ENCODE measurements around the gene BUD23.
"Not testable (repeated sequence)": the region's sequence is repeated elsewhere in the genome, so short reads cannot be mapped to it uniquely, and the experiment has no call there.

BUD23 gene

DNA sequence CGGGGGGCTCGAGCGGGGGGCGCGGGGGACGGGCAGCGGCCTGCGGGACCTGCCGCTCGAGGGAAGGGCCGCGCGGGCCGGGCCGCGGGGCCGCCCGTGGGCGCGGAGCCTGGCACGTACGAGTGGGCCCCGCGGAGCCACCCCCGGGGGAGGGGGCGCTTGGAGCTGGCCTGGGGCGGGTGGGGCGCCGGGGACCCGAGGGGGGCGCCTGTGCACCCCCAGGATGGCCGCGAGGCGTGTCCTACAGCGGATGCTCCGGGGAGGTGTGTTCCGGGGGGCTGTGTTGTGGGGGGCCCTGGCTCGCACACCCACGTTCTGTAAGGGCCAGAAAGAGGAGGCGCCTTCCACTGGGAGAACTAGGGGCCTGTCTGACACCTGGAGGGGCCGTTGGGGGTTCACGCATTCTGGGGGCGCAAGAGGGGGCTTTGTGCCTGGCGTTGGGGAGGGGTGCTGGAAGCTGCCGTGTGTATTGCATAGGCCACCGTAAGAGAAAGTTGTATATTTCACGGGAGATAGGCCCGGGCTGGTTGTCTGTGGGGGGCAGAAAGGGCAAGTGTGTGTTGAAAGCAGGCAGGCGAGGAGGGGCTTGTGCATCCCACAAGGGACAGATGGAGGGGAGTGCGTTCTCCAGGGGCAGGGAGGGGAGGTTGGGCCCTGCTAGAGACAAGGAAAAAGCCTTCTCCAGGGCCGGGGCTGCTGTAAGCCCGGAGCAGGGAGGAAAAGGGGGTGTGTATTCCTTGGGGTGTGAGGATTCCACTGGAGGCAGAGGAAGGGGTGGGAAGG is 15.1 kb upstream of the BUD23 start:
- DNase-seq: no peak

- no peak for DNase-seq
Measured at GRCh38 chr7:73668886-73669230, 14.5 kb upstream of the BUD23 start.

- no peak for DNase-seq
Measured at GRCh38 chr7:73669288-73669701, 14.1 kb upstream of the BUD23 start.

DNA sequence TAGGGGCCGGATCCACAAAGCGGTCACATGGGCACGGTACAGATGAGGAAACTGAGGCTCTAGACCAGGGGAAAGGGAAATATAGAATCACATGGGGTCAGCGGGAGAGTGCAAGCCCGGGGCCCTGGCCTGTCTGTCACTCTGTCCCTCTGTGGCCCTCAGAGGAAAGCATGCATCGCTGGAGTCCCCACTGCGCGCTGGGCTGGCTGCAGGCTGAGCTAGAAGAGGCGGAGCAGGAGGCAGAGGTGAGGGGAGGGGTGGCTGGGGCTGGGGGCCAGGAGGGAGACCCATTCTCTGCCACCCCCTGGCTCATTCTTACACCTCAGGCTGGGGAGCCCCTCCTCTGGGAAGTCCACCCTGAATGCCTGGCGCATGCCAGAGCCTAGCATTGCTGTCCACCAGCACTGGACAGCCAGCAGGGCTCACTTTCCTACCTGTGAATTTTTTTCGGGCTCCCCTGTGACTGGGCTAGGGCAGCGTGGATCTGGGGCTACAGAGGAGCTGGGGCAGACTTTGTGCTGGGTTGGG is 13.5 kb upstream of the BUD23 start:
- DNase-seq: no peak

- DNase-seq: no peak
Measured at GRCh38 chr7:73671322-73671661, 12.1 kb upstream of the BUD23 start.

- DNase-seq: no peak
Measured at GRCh38 chr7:73671857-73672445, 11.4 kb upstream of the BUD23 start.

GRCh38 chr7:73674468-73675124 is 8.8 kb upstream of the BUD23 start:
- no peak for DNase-seq

DNA sequence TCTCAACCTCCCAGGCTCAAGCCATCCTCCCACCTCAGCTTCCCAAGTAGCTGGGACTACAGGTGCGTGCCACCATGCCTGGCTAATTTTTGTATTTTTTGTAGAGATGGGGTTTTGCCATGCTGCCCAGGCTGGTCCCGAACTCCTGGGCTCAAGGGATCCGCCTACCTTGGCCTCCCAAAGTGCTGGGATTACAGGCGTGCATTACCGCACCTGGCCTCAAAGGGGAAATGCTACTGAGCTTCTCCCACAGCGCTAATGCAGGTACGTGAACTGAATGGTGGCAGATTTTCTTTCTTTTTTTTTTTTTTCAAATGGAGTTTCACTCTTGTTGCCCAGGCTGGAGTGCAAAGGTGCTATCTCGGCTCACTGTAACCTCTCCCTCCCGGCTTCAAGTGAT is 7.3 kb upstream of the BUD23 start:
- DNase-seq: not testable (repeated sequence)

DNA sequence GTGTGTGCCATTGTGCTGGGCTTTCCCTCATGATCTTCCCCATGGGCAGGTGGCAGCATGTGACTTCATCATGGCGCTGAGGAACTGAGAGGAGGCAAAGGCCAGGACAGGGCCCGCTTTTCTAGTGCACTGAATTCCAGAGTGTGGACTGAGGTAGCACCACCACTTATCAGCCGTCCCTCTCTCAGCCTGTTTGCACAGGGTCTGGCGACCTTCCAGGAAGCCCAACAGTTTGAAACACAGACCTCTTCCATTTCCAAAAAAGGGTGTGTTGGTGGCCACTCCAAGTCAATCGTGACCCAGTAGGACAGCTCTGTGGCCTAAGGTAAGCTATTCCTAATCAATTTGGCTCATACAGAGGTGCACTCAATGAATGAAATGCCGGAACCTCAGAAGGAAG is 4.5 kb upstream of the BUD23 start:
- DNase-seq: peak; percentile 46

- no peak for DNase-seq
Measured at GRCh38 chr7:73679709-73680108, 3.7 kb upstream of the BUD23 start.

GRCh38 chr7:73680501-73680900 is 2.9 kb upstream of the BUD23 start:
- no peak for DNase-seq

DNA sequence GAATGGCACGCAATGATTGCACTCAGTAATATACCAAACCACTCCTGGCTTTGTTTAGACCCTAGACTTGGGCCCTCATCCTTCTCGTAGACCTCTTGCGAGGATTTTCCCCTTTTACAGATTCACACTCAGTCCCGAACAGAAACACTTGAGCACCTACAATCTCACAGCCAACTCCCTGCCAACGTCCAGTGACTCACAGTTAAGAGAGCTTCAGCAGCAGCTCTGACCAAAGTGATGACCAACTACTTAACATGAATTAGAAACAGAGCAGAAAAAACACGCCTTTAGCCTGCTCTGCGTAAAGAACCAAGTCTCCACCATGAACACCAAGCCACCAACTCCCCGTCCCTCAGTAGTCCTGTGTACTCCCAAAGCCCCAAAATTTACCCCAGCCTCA is 2.4 kb upstream of the BUD23 start:
- no peak for DNase-seq

GRCh38 chr7:73682745-73683055 is 697 bp upstream of the BUD23 start:
- no peak for DNase-seq

GRCh38 chr7:73683788-73684693 is 644 bp downstream of the BUD23 start:
- peak; percentile 31 for DNase-seq

DNA sequence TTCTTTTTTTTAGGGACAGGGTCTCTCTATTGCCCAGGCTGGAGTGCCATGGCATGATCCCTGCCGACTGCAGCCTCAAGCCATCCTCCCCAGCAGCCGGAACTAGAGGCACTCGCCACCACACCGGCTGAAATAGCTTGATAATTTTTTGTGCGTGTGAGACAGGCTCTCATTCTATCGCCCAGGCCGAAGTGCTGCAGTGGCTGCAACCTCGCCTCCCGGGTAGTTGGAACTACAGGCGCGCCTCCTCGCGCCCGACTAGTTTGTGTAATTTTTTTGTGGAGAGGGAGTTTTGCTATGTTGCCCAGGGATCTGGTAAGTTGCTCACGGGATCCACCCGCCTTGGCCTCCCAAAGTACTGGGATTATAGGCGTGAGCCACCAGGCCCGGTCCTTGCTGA is 1.9 kb downstream of the BUD23 start:
- DNase-seq: no peak

DNA sequence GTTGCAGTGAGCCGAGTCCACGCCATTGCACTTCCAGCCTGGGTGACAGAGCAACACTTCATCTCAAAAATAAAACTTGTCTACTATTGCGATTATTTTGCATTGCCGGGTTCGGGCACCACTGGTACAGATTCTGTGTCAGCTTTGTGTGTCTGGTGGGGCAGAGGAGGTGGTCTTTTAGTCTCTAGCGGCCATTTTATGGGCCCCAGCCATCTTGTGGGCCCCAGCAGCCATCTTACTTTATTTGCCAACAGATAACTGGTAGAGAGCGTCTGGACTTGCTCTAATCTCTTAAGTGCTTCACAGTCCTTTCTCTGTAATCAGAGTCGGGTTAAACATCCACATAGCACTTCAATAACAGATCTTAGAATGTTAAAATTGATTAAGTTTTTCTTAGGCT is 4.9 kb downstream of the BUD23 start:
- no peak for DNase-seq

DNA sequence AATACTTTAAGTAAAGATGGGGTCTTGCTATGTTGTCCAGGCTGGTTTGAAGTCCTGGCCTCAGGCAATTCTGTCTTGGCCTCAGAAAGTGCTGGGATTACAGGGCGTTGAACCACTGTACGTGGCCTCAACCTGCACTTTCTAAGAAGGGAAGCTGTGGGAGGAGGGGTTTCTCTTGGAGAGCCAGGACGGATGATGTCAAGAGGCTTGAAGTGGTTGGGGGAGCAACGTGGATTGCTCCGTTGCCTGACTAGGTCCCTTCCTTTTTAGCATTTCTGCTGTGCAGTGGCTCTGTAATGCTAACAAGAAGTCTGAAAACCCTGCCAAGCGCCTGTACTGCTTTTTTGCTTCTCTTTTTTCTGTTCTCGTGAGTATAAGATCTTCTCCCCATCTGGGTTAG is 7.2 kb downstream of the BUD23 start:
- DNase-seq: no peak

GRCh38 chr7:73696372-73696771 is 13.0 kb downstream of the BUD23 start:
- DNase-seq: no peak

DNA sequence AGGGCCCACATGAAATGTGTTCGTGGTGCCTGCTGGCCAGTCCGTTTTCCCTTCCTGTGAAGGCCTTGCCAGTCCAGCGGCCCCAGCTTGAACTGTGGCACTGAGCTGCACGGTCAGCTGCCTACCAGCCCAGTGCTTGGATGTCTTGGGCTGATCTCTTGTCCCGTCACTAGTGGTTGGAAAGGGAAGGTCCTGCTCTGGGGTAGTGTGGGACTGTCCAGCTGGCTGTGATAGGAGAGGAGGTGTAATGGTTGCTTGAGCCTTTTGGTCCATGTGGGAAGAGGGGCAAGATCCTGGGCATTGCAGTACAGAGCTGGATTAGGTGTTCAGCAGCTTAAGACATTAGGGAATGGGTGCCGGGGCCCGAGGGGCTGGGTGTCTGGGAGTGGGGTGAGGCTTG is 15.0 kb downstream of the BUD23 start:
- DNase-seq: no peak

DNA sequence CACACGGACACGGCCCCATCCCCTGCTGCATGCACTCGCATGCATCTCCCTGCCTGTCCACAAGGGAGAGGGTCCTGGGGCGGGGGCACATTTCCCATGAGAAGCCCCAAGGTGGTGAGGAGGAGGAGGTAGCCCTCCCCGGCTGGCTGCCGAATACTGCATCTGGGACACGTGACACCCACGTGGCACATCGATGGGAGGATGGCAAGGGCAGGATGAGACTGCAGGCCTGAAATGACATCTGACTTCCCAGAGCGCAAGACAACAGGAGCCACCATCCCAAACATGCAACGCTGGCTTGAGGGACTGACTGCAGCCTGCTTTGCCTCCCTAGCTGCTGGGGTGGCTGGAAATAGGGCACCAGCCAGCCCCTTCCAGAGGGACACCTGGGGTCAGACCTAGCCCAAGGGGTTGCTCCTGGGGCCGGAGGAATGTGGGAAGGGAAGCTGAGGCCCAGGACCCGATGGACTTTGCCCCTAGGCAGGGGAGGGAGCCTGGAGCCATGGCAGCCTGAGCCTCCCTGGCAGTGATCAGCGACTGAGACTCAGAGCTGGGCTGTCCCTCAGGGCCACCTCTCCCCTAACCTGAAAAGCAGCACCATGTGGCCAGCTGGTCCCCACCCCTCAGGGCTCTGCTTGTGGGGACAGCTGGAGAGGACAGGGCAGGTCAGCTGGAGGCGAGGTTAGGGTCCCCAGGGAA is 16.1 kb downstream of the BUD23 start:
- DNase-seq: no peak

DNA sequence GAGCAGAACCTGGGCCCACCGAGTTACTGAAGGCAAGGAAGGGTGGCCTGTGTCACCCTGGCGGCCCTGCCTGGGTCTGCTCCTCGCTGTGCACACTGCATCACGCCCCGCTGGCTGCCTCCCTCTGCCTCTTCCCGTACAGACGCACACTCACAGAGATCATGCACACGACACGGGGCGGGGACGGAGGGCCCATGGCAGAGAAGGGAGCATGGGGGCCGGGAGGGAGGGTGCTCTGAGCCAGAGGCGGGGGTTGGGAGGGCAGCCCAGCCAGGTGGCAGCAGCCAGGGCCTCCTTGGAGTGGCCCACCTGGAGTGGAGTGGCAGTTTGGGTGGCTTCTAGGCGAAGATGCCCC is 16.6 kb downstream of the BUD23 start:
- no peak for DNase-seq

GRCh38 chr7:73700581-73701134 is 17.3 kb downstream of the BUD23 start:
- DNase-seq: no peak
